Esophagus muscularis mucosa (tissue), 4 donors: ENCODE measurements around the gene DSCAM. TPM values are rescaled to one million over a fixed set of nuclear protein-coding genes. Genes with fewer than 3 reads are reported as not detected.
A peak's percentile ranks its signal among the peaks of the same experiment; 100 is the strongest.

ENCODE experiments used
- DNase-seq: peaks from one replicate; pipeline ENCODE4 v3.0.0-alpha.2; 2017; ENCODE audit errors: extremely low spot score
- H3K27ac ChIP-seq, 4 donors: fragments of 200-600 bp; sonication (generic); replicated peaks in 1 of 4; 1 replicate in 3 of 4; 2 replicates in 1 of 4; pipeline ENCODE4 v1.5.1; 2016 to 2019; ENCODE audit warnings: mild to moderate bottlenecking in 1 of 4
- H3K27me3 ChIP-seq, 4 donors: fragments of 200-600 bp; sonication (generic); one replicate each; pipeline versions ENCODE4 v1.5.1 to v1.6.0; 2016 to 2019
- H3K36me3 ChIP-seq, 4 donors: fragments of 200-600 bp; sonication (generic); one replicate each; pipeline ENCODE4 v1.5.1; 2016 to 2019
- H3K4me1 ChIP-seq, 4 donors: fragments of 200-600 bp; sonication (generic); one replicate each; pipeline ENCODE4 v1.5.1; 2016 to 2019
- H3K4me3 ChIP-seq, 4 donors: fragments of 200-600 bp; sonication (generic); 1 replicate in 2 of 4; 2 replicates in 2 of 4; pipeline ENCODE4 v1.5.1; 2016 to 2019; ENCODE audit warnings: mild to moderate bottlenecking in 4 of 4, moderate library complexity in 1 of 4
- H3K9me3 ChIP-seq, 4 donors: fragments of 200-600 bp; sonication (generic); 1 replicate in 3 of 4; 2 replicates in 1 of 4; pipeline ENCODE4 v1.5.1; 2016 to 2019
- EP300 ChIP-seq: sonication (generic); formaldehyde crosslinking; IDR thresholded peaks from one replicate; pipeline ENCODE4 v1.6.1; 2017; ENCODE audit warnings: antibody characterized with exemption
- POLR2A ChIP-seq: fragments of 450-650 bp; IDR thresholded peaks from one replicate; pipeline ENCODE4 v1.6.1; 2017; ENCODE audit warnings: antibody characterized with exemption, moderate library complexity, mild to moderate bottlenecking, low read depth
- POLR2AphosphoS5 ChIP-seq, 2 donors: sonication (generic); formaldehyde crosslinking; IDR thresholded peaks; one replicate each; pipeline ENCODE4 v1.6.1; 2017; ENCODE audit warnings: antibody characterized with exemption in 2 of 2
- WGBS: methylation state at CpG from one replicate; pipeline ENCODE4 v1.1.5; 2018; 5-methylcytosine and 5-hydroxymethylcytosine counted together
- intact Hi-C: fragments of 100-400 bp; cut with DNase I; formaldehyde crosslinking; loops from one replicate; pipeline ENCODE4 v1.15.1; 2023
- total RNA-seq, 4 donors: library from RNA; depleted of rRNA; stranded (reverse); fragments of >200 nt; gene quantifications; one replicate each; pipeline versions ENCODE4 v1.1.0 to v1.2.1, GENCODE V29; 2016
- TF ChIP-seq, protein P1 (sequence below), 3 experiments: fragments of 200-600 bp in 2 of 3; fragments of 450-650 bp in 1 of 3; sonication (generic) in 2 of 3; IDR thresholded peaks; one replicate each; pipeline ENCODE4 v1.5.1; 2017 to 2019; ENCODE audit warnings: antibody characterized with exemption in 3 of 3, mild to moderate bottlenecking in 2 of 3, moderate library complexity in 1 of 3

Gene DSCAM
- total RNA-seq, 4 donors from 2014 or later = 0.06 to 0.42 (median 0.17) TPM; not detected in 1

DNA sequence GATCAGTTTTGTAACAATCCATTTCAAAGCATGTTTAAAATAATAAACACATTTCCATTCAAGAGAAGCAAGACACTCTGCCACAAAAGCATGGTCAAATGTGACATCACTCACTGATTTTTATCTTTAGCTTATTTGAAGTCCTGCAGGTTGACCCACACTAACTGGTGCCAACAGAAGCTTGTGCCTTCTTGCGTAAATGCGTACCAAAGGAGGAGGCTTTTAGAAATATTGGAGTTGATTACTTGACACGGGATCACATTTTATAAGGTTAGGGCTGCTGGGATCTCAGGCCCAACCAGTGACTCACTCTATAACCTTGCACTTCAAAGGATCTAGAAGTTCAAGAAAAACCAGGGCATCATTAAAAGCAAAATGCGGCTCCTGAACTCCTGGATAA lies 776.1 kb downstream of the DSCAM start:
- 92% methylated on average over 4 of the region's 4 CpGs for WGBS
- intact Hi-C loops = no loop called here
- Histone ChIP-seq H3K27ac (no peak overlapping the region), H3K36me3 (no peaks in the 10 kb centered on the region), H3K4me1 (peaks cover 9 to 26% (median 21%) of the 10 kb centered on the region in 4 donors), H3K27me3 (no peaks in the 10 kb centered on the region), H3K9me3 (no peaks in the 10 kb centered on the region), H3K4me3 (no peak overlapping the region)
- no peak for DNase-seq
- TF ChIP-seq EP300 (no peak), POLR2A (no peak), POLR2AphosphoS5 (IDR thresholded peaks at IDR 0.05) (no peak)
- TF ChIP-seq, protein P1, sequence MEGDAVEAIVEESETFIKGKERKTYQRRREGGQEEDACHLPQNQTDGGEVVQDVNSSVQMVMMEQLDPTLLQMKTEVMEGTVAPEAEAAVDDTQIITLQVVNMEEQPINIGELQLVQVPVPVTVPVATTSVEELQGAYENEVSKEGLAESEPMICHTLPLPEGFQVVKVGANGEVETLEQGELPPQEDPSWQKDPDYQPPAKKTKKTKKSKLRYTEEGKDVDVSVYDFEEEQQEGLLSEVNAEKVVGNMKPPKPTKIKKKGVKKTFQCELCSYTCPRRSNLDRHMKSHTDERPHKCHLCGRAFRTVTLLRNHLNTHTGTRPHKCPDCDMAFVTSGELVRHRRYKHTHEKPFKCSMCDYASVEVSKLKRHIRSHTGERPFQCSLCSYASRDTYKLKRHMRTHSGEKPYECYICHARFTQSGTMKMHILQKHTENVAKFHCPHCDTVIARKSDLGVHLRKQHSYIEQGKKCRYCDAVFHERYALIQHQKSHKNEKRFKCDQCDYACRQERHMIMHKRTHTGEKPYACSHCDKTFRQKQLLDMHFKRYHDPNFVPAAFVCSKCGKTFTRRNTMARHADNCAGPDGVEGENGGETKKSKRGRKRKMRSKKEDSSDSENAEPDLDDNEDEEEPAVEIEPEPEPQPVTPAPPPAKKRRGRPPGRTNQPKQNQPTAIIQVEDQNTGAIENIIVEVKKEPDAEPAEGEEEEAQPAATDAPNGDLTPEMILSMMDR (IDR thresholded peaks at IDR 0.05) = no peak

DNA sequence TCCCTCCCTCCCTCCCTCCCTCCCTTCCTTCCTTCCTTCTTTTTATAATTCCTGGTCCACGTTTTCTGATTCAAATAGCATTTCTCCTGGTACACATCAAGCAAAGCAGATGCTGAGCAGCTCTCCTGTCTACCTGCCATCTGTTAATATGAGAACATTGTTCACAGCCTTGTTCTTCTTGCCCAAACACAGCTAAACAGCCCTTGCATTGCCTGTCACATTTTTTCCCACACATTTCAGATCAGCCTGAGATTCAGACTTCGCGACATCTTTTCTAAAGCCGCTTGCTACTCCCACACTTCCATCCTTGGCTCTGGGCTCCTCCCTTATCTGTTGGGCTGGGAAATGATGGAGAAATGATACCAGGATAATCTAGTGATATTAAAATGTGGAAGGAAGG lies 779.2 kb downstream of the DSCAM start:
- Histone ChIP-seq H3K4me1 (peaks cover 0 to 12% (median 5%) of the 10 kb centered on the region in 4 donors), H3K4me3 (no peak overlapping the region), H3K9me3 (no peaks in the 10 kb centered on the region), H3K36me3 (no peaks in the 10 kb centered on the region), H3K27ac (no peak overlapping the region), H3K27me3 (no peaks in the 10 kb centered on the region)
- no peak for DNase-seq
- no peak for TF ChIP-seq POLR2AphosphoS5 (IDR thresholded peaks at IDR 0.05)
- TF ChIP-seq POLR2A = no peak
- TF ChIP-seq, protein P1 (IDR thresholded peaks at IDR 0.05) = no peak
- WGBS = 26% methylated on average over 4 of the region's 4 CpGs
- intact Hi-C loops = no loop called here

DNA sequence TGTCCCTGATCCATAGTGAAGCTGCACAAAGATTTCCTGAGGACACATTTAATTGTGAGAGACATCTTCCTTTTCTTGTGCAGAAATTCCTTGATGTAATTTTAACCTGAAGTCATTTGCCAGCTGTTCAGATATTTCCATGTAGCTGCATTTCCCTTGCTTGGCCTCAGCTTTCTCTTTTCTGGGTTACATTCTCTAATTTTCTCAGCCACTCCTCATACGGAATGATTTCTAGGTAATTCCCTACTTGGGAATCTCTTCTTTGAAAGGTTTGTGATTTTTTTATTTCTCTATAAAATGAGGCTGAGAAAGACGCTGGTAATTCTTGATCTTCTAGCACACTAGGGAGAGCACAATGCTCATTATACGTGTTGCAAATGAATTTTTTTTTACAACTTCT lies 780.7 kb downstream of the DSCAM start:
- peaks cover 0 to 12% (median 5%) of the 10 kb centered on the region in 4 donors for H3K4me1 ChIP-seq
- no peak overlapping the region for H3K4me3 ChIP-seq
- intact Hi-C loops = no loop called here
- H3K9me3 ChIP-seq = no peaks in the 10 kb centered on the region
- WGBS = 81% methylated on average over 3 of the region's 3 CpGs
- H3K27me3 ChIP-seq = no peaks in the 10 kb centered on the region
- no peaks in the 10 kb centered on the region for H3K36me3 ChIP-seq
- no peak for DNase-seq
- TF ChIP-seq EP300 = no peak
- TF ChIP-seq POLR2A = no peak
- TF ChIP-seq, protein P1 (IDR thresholded peaks at IDR 0.05) = no peak
- no peak for TF ChIP-seq POLR2AphosphoS5 (IDR thresholded peaks at IDR 0.05)
- no peak overlapping the region for H3K27ac ChIP-seq

DNA sequence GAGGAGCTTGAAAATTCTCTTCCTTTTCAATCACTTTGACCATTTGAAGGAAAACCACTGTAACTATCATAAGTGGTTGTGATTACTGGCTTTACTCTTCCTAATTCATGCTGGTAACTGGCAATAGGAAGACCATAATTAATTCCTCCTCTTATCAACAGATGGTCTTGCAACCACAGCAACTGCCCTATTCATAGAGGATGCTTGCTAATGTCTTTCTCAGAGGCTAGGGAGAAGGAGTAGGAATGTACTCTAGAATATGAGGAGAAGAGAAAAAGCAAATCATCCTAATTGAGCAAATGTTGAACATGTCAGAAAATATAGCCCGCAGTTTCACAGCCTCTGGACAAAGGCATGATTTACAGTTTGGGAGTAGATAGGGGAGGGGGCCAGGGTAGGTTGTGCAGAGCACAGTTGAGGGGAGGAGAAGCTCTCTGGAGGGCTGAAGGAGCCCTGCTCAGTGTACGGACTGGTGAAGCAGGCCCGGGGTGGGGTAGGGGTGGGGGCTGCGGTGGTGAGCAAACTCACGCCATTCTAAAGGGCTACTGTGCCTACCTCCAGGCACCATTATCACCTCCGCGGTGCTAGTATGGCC lies 786.8 kb downstream of the DSCAM start:
- H3K4me1 ChIP-seq = peaks cover 0 to 2% (median under 1%) of the 10 kb centered on the region in 4 donors
- DNase-seq = peak; percentile 31
- TF ChIP-seq EP300 (no peak), POLR2A (no peak), POLR2AphosphoS5 (IDR thresholded peaks at IDR 0.05) (no peak)
- TF ChIP-seq, protein P1 (IDR thresholded peaks at IDR 0.05) = no peak
- no peaks in the 10 kb centered on the region for H3K9me3 ChIP-seq
- no peaks in the 10 kb centered on the region for H3K36me3 ChIP-seq
- intact Hi-C loops = no loop called here
- no peak overlapping the region for H3K4me3 ChIP-seq
- H3K27me3 ChIP-seq = no peaks in the 10 kb centered on the region
- 89% methylated on average over 7 of the region's 7 CpGs for WGBS
- H3K27ac ChIP-seq = no peak overlapping the region

DNA sequence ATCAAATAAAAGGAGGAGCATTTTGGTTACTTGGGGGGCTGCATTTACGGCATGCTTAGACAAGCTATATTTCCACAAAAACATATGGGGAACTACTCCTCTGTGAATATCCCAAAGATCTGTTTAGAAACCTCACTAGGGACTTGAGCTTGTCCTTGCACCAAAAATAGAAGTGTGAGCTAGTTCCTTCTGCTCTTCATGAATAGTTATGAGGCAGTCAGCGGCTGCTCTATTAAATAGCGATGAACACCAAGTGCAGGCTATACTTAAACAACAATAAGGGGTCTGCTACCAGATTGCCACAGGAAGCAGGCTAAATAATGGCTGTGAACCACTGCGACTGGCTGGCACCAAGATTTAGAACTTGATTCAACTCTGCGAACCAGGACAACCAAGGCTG lies 789.6 kb downstream of the DSCAM start:
- H3K36me3 ChIP-seq = no peaks in the 10 kb centered on the region
- intact Hi-C loops = loop anchor here (5.0 kb wide), 1 partner anchor 60 kb away; no protein-coding TSS in a partner anchor
- no peak for DNase-seq
- no peak overlapping the region for H3K4me3 ChIP-seq
- H3K9me3 ChIP-seq = no peaks in the 10 kb centered on the region
- 66% methylated on average over 5 of the region's 5 CpGs for WGBS
- no peaks in the 10 kb centered on the region for H3K27me3 ChIP-seq
- peaks cover 15 to 31% (median 28%) of the 10 kb centered on the region in 4 donors for H3K4me1 ChIP-seq
- no peak overlapping the region for H3K27ac ChIP-seq
- TF ChIP-seq, protein P1 (IDR thresholded peaks at IDR 0.05) = no peak
